Gastrocnemius medialis (tissue), 4 donors: Measurements from ENCODE around the gene SELENOO. TPM values are rescaled to one million over a fixed set of nuclear protein-coding genes. Genes with fewer than 3 reads are reported as not detected.

Source experiments
- ATAC-seq, 2 donors: fragments of 150-250 bp; one replicate each; pipeline ENCODE4 v1.9.1; 2016
- DNase-seq, 2 donors: peaks; one replicate each; pipeline ENCODE4 v3.0.0-alpha.2; 2019
- H3K27ac ChIP-seq, 4 donors: fragments of 200-600 bp; sonication (generic); 1 replicate in 1 of 4; 2 replicates in 3 of 4; pipeline ENCODE4 v1.5.1; 2016 to 2018; ENCODE audit warnings: mild to moderate bottlenecking in 2 of 4, moderate library complexity in 1 of 4
- H3K27me3 ChIP-seq, 3 donors: fragments of 200-600 bp; sonication (generic) in 2 of 3; 1 replicate in 1 of 3; 2 replicates in 2 of 3; pipeline versions ENCODE4 v1.5.1 to v1.6.0; 2016 to 2019; ENCODE audit warnings: mild to moderate bottlenecking in 1 of 3, moderate library complexity in 1 of 3
- H3K36me3 ChIP-seq, 2 donors: fragments of 200-600 bp; sonication (generic) in 1 of 2; one replicate each; pipeline ENCODE4 v1.5.1; 2017 to 2018
- H3K4me1 ChIP-seq, 2 donors: fragments of 200-600 bp; sonication (generic) in 1 of 2; one replicate each; pipeline ENCODE4 v1.5.1; 2016 to 2017; ENCODE audit warnings: mild to moderate bottlenecking in 2 of 2
- H3K4me3 ChIP-seq, 4 donors: fragments of 200-600 bp; sonication (generic) in 3 of 4; 1 replicate in 1 of 4; 2 replicates in 3 of 4; pipeline ENCODE4 v1.5.1; 2016 to 2019; ENCODE audit warnings: mild to moderate bottlenecking in 2 of 4
- H3K9me3 ChIP-seq, 3 donors: fragments of 200-600 bp; sonication (generic) in 2 of 3; 1 replicate in 1 of 3; 2 replicates in 2 of 3; pipeline ENCODE4 v1.5.1; 2016 to 2019
- CTCF ChIP-seq, 5 experiments: fragments of 450-650 bp in 3 of 5; fragments of 200-600 bp in 2 of 5; sonication (generic) in 2 of 5; IDR thresholded peaks in 4 of 5; conservative IDR thresholded peaks in 1 of 5; 1 replicate in 4 of 5; 2 replicates in 1 of 5; pipeline ENCODE4 v1.5.1; 2016 to 2019; ENCODE audit warnings: antibody characterized with exemption in 5 of 5, mild to moderate bottlenecking in 3 of 5, moderate library complexity in 3 of 5
- POLR2A ChIP-seq, 2 donors: fragments of 450-650 bp; IDR thresholded peaks; one replicate each; pipeline ENCODE4 v1.6.1; 2017; ENCODE audit warnings: antibody characterized with exemption in 2 of 2, mild to moderate bottlenecking in 2 of 2, moderate library complexity in 2 of 2
- in situ Hi-C, 4 donors: fragments of 200-750 bp; cut with MboI; loops; one replicate each; pipeline versions ENCODE4 v1.15.0 to v1.8.0; 2017; ENCODE audit warnings: low sequenced_read_pairs in 4 of 4
- intact Hi-C: fragments of 100-400 bp; cut with DNase I; formaldehyde crosslinking; loops from one replicate; pipeline ENCODE4 v1.15.1; 2023; ENCODE audit warnings: low total_unique reads
- total RNA-seq, 4 donors: library from RNA; depleted of rRNA; stranded (reverse); fragments of >200 nt; gene quantifications; one replicate each; pipeline versions ENCODE4 v1.1.0 to v1.2.3, GENCODE V29; 2016

The SELENOO gene
- total RNA-seq, 4 donors from 2014 or later = 26.4 to 54.9 (median 34.0) TPM

- peaks cover 22 to 30% of the 10 kb centered on the region in 2 donors for H3K4me1 ChIP-seq
- H3K27me3 ChIP-seq = no peaks in the 10 kb centered on the region
- no peak for ATAC-seq
- in situ Hi-C loops (no loop called here), intact Hi-C loops (loop anchor here (10.0 kb wide), 1 partner anchor 405 kb away; no protein-coding TSS in a partner anchor)
- no peak overlapping the region for H3K4me3 ChIP-seq
- no peaks in the 10 kb centered on the region for H3K9me3 ChIP-seq
- DNase-seq = no peak
- H3K36me3 ChIP-seq = peaks cover 0 to 12% of the 10 kb centered on the region in 2 donors
- TF ChIP-seq POLR2A (IDR thresholded peaks at IDR 0.05) (no peak), CTCF (IDR thresholded peaks at IDR 0.05 in 4 of 5, conservative IDR thresholded peaks at IDR 0.05 in 1 of 5) (no peak)
- peak overlapping the region in 1 of 4 donors; percentile 66 for H3K27ac ChIP-seq
Observed at GRCh38 chr22:50189184-50189848, 11.5 kb upstream of the SELENOO start.

- peak overlapping the region; percentile 37 to 43 (median 40) for H3K4me3 ChIP-seq
- H3K27ac ChIP-seq = peak overlapping the region in 3 of 4 donors; percentile 37 to 66 (median 58)
- H3K9me3 ChIP-seq = no peaks in the 10 kb centered on the region
- H3K27me3 ChIP-seq = no peaks in the 10 kb centered on the region
- peaks cover 0 to 17% of the 10 kb centered on the region in 2 donors for H3K36me3 ChIP-seq
- TF ChIP-seq CTCF (IDR thresholded peaks at IDR 0.05 in 4 of 5, conservative IDR thresholded peaks at IDR 0.05 in 1 of 5) = no peak
- no peak for TF ChIP-seq POLR2A (IDR thresholded peaks at IDR 0.05)
- ATAC-seq = no peak
- H3K4me1 ChIP-seq = peaks cover 22 to 30% of the 10 kb centered on the region in 2 donors
- intact Hi-C loops (loop anchor here (10.0 kb wide), 1 partner anchor 405 kb away; no protein-coding TSS in a partner anchor), in situ Hi-C loops (no loop called here)
- DNase-seq = no peak
Observed at GRCh38 chr22:50189849-50190181, 11.0 kb upstream of the SELENOO start.

GRCh38 chr22:50190182-50190940, 10.4 kb upstream of the SELENOO start:
- peak in 1 of 2 donors; percentile 10 for ATAC-seq
- H3K4me3 ChIP-seq = peak overlapping the region; percentile 37 to 43 (median 40)
- intact Hi-C loops = no loop called here
- peaks cover 22 to 27% of the 10 kb centered on the region in 2 donors for H3K4me1 ChIP-seq
- TF ChIP-seq POLR2A (IDR thresholded peaks at IDR 0.05) = no peak
- no peak for TF ChIP-seq CTCF (IDR thresholded peaks at IDR 0.05 in 4 of 5, conservative IDR thresholded peaks at IDR 0.05 in 1 of 5)
- H3K27ac ChIP-seq = peak overlapping the region; percentile 37 to 66 (median 50)
- no peaks in the 10 kb centered on the region for H3K9me3 ChIP-seq
- peak in 1 of 2 donors; percentile 48 for DNase-seq
- peaks cover 0 to 19% of the 10 kb centered on the region in 2 donors for H3K36me3 ChIP-seq
- H3K27me3 ChIP-seq = no peaks in the 10 kb centered on the region
- in situ Hi-C loops = no loop called here

- no peaks in the 10 kb centered on the region for H3K27me3 ChIP-seq
- in situ Hi-C loops = no loop called here
- H3K4me3 ChIP-seq = peak overlapping the region; percentile 37 to 43 (median 40)
- no peaks in the 10 kb centered on the region for H3K9me3 ChIP-seq
- no peak for DNase-seq
- H3K4me1 ChIP-seq = peaks cover 22 to 26% of the 10 kb centered on the region in 2 donors
- ATAC-seq = no peak
- intact Hi-C loops = no loop called here
- peak overlapping the region in 3 of 4 donors; percentile 37 to 66 (median 58) for H3K27ac ChIP-seq
- peaks cover 0 to 26% of the 10 kb centered on the region in 2 donors for H3K36me3 ChIP-seq
- TF ChIP-seq CTCF (IDR thresholded peaks at IDR 0.05 in 4 of 5, conservative IDR thresholded peaks at IDR 0.05 in 1 of 5) = no peak
- no peak for TF ChIP-seq POLR2A (IDR thresholded peaks at IDR 0.05)
Observed at GRCh38 chr22:50190941-50191741, 9.7 kb upstream of the SELENOO start.
